Activated naive CD8-positive, alpha-beta T cell (primary cell): ENCODE data around the gene CEACAM21.

ENCODE experiments used
- H3K27ac Mint-ChIP-seq: one replicate; pipeline ENCODE4 v1.8.0; 2021; ENCODE audit warnings: mixed read lengths
- H3K27me3 Mint-ChIP-seq: one replicate; pipeline ENCODE4 v1.8.0; 2021; ENCODE audit warnings: mixed read lengths
- H3K36me3 Mint-ChIP-seq: one replicate; pipeline ENCODE4 v1.8.0; 2021; ENCODE audit warnings: mixed read lengths
- H3K4me1 Mint-ChIP-seq: one replicate; pipeline ENCODE4 v1.8.0; 2021; ENCODE audit warnings: low read depth, mixed read lengths
- H3K4me3 Mint-ChIP-seq: one replicate; pipeline ENCODE4 v1.8.0; 2021; ENCODE audit warnings: mild to moderate bottlenecking, mixed read lengths
- H3K9me3 Mint-ChIP-seq: one replicate; pipeline ENCODE4 v1.8.0; 2021; ENCODE audit warnings: low read depth, mixed read lengths

The CEACAM21 gene

GRCh38 chr19:41587101-41587837, 11.3 kb downstream of the CEACAM21 start:
- peaks cover 4% of the 10 kb centered on the region for H3K9me3 Mint-ChIP-seq
- H3K4me1 Mint-ChIP-seq, result no peaks in the 10 kb centered on the region
- no peaks in the 10 kb centered on the region for H3K27me3 Mint-ChIP-seq
- no peak overlapping the region for H3K27ac Mint-ChIP-seq
- H3K36me3 Mint-ChIP-seq, result peaks cover 12% of the 10 kb centered on the region
- no peak overlapping the region for H3K4me3 Mint-ChIP-seq

GRCh38 chr19:41587838-41588210, 11.9 kb downstream of the CEACAM21 start:
- Mint-ChIP-seq H3K27me3 (no peaks in the 10 kb centered on the region), H3K9me3 (peaks cover 4% of the 10 kb centered on the region)

GRCh38 chr19:41588497-41589209, 12.7 kb downstream of the CEACAM21 start:
- H3K9me3 Mint-ChIP-seq, result no peaks in the 10 kb centered on the region
- no peaks in the 10 kb centered on the region for H3K4me1 Mint-ChIP-seq
- no peak overlapping the region for H3K27ac Mint-ChIP-seq
- H3K27me3 Mint-ChIP-seq, result no peaks in the 10 kb centered on the region
- H3K4me3 Mint-ChIP-seq, result no peak overlapping the region
- H3K36me3 Mint-ChIP-seq, result peaks cover 2% of the 10 kb centered on the region

More at GRCh38 chr19:41587838-41588210, 11.9 kb downstream of the CEACAM21 start:
- Mint-ChIP-seq H3K27ac (no peak overlapping the region), H3K36me3 (peaks cover 10% of the 10 kb centered on the region), H3K4me3 (no peak overlapping the region), H3K4me1 (no peaks in the 10 kb centered on the region)

GRCh38 chr19:41589371-41589770, 13.4 kb downstream of the CEACAM21 start:
- Mint-ChIP-seq H3K4me1 (no peaks in the 10 kb centered on the region), H3K27ac (no peak overlapping the region), H3K9me3 (no peaks in the 10 kb centered on the region), H3K36me3 (no peaks in the 10 kb centered on the region), H3K27me3 (no peaks in the 10 kb centered on the region), H3K4me3 (no peak overlapping the region)

- Mint-ChIP-seq H3K4me1 (peaks cover 5% of the 10 kb centered on the region), H3K9me3 (no peaks in the 10 kb centered on the region), H3K27ac (no peak overlapping the region), H3K4me3 (no peak overlapping the region), H3K27me3 (peaks cover 1% of the 10 kb centered on the region), H3K36me3 (no peaks in the 10 kb centered on the region)
Observed at GRCh38 chr19:41590936-41591335, 15.0 kb downstream of the CEACAM21 start.

GRCh38 chr19:41591951-41592562, 16.1 kb downstream of the CEACAM21 start:
- peaks cover 5% of the 10 kb centered on the region for H3K4me1 Mint-ChIP-seq
- no peak overlapping the region for H3K27ac Mint-ChIP-seq
- H3K4me3 Mint-ChIP-seq, result no peak overlapping the region
- H3K36me3 Mint-ChIP-seq, result no peaks in the 10 kb centered on the region
- H3K27me3 Mint-ChIP-seq, result peaks cover 1% of the 10 kb centered on the region
- H3K9me3 Mint-ChIP-seq, result no peaks in the 10 kb centered on the region

GRCh38 chr19:41595258-41595889, 19.4 kb downstream of the CEACAM21 start:
- H3K4me1 Mint-ChIP-seq, result peaks cover 8% of the 10 kb centered on the region
- no peak overlapping the region for H3K27ac Mint-ChIP-seq
- no peak overlapping the region for H3K4me3 Mint-ChIP-seq
- H3K36me3 Mint-ChIP-seq, result no peaks in the 10 kb centered on the region
- H3K9me3 Mint-ChIP-seq, result no peaks in the 10 kb centered on the region
- H3K27me3 Mint-ChIP-seq, result peaks cover 4% of the 10 kb centered on the region

GRCh38 chr19:41595890-41596280, 19.9 kb downstream of the CEACAM21 start:
- Mint-ChIP-seq H3K9me3 (no peaks in the 10 kb centered on the region), H3K36me3 (no peaks in the 10 kb centered on the region), H3K27ac (no peak overlapping the region), H3K4me3 (no peak overlapping the region), H3K4me1 (peaks cover 8% of the 10 kb centered on the region), H3K27me3 (peaks cover 4% of the 10 kb centered on the region)

GRCh38 chr19:41597600-41598041, 21.7 kb downstream of the CEACAM21 start:
- Mint-ChIP-seq H3K4me1 (peaks cover 8% of the 10 kb centered on the region), H3K27me3 (peaks cover 4% of the 10 kb centered on the region), H3K9me3 (no peaks in the 10 kb centered on the region), H3K4me3 (no peak overlapping the region), H3K27ac (no peak overlapping the region), H3K36me3 (no peaks in the 10 kb centered on the region)

GRCh38 chr19:41599175-41599966, 23.4 kb downstream of the CEACAM21 start:
- H3K36me3 Mint-ChIP-seq, result no peaks in the 10 kb centered on the region
- peaks cover 4% of the 10 kb centered on the region for H3K27me3 Mint-ChIP-seq
- H3K4me1 Mint-ChIP-seq, result peaks cover 8% of the 10 kb centered on the region
- no peak overlapping the region for H3K4me3 Mint-ChIP-seq
- H3K27ac Mint-ChIP-seq, result no peak overlapping the region
- no peaks in the 10 kb centered on the region for H3K9me3 Mint-ChIP-seq

- Mint-ChIP-seq H3K36me3 (no peaks in the 10 kb centered on the region), H3K27ac (no peak overlapping the region), H3K4me3 (no peak overlapping the region), H3K9me3 (no peaks in the 10 kb centered on the region), H3K4me1 (peaks cover 2% of the 10 kb centered on the region), H3K27me3 (peaks cover 3% of the 10 kb centered on the region)
Observed at GRCh38 chr19:41601771-41602170, 25.8 kb downstream of the CEACAM21 start.

GRCh38 chr19:41604831-41605230, 28.9 kb downstream of the CEACAM21 start:
- H3K36me3 Mint-ChIP-seq, result no peaks in the 10 kb centered on the region
- H3K9me3 Mint-ChIP-seq, result no peaks in the 10 kb centered on the region
- no peaks in the 10 kb centered on the region for H3K27me3 Mint-ChIP-seq
- no peak overlapping the region for H3K4me3 Mint-ChIP-seq
- H3K27ac Mint-ChIP-seq, result no peak overlapping the region
- no peaks in the 10 kb centered on the region for H3K4me1 Mint-ChIP-seq

- H3K4me1 Mint-ChIP-seq, result no peaks in the 10 kb centered on the region
- H3K27me3 Mint-ChIP-seq, result no peaks in the 10 kb centered on the region
- no peak overlapping the region for H3K4me3 Mint-ChIP-seq
- H3K27ac Mint-ChIP-seq, result no peak overlapping the region
- H3K9me3 Mint-ChIP-seq, result no peaks in the 10 kb centered on the region
- no peaks in the 10 kb centered on the region for H3K36me3 Mint-ChIP-seq
Observed at GRCh38 chr19:41606215-41606837, 30.4 kb downstream of the CEACAM21 start.

- Mint-ChIP-seq H3K4me1 (no peaks in the 10 kb centered on the region), H3K27me3 (no peaks in the 10 kb centered on the region), H3K9me3 (no peaks in the 10 kb centered on the region), H3K27ac (no peak overlapping the region), H3K4me3 (no peak overlapping the region), H3K36me3 (no peaks in the 10 kb centered on the region)
Observed at GRCh38 chr19:41607668-41608067, 31.7 kb downstream of the CEACAM21 start.
